Uterus (tissue), 2 donors: Measurements from ENCODE around the gene RAPGEF3.

ENCODE experiments used
- POLR2A ChIP-seq, 2 donors: fragments of 450-650 bp; IDR thresholded peaks; one replicate each; pipeline ENCODE4 v1.6.1; 2016; ENCODE audit warnings: antibody characterized with exemption in 2 of 2, mild to moderate bottlenecking in 1 of 2, moderate library complexity in 1 of 2
- TF ChIP-seq, protein P1 (sequence below), 4 experiments: fragments of 200-600 bp in 2 of 4; fragments of 450-650 bp in 2 of 4; sonication (generic) in 2 of 4; IDR thresholded peaks; one replicate each; pipeline ENCODE4 v1.5.1; 2016 to 2019; ENCODE audit warnings: antibody characterized with exemption in 4 of 4, mild to moderate bottlenecking in 2 of 4, moderate library complexity in 1 of 4

DNA sequence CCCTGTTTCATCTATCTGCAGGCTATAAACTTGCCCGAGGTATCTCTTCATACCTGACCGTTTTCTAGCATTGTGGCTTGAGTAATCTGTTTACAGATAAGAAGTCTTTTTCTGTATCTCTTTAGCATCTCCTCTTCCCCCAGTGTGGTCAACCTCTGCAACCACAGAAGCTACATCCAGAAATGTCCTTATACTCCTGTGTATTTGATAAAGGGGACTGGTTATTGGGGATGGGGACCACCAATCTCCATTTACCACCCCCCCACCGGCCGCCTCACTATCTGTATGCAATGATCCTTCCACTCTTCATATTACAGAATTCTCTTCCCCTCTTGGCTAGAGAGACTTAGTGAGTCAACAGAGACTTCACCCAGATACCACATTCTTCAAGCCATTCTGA lies 49.4 kb downstream of the RAPGEF3 start:
- TF ChIP-seq, protein P1, sequence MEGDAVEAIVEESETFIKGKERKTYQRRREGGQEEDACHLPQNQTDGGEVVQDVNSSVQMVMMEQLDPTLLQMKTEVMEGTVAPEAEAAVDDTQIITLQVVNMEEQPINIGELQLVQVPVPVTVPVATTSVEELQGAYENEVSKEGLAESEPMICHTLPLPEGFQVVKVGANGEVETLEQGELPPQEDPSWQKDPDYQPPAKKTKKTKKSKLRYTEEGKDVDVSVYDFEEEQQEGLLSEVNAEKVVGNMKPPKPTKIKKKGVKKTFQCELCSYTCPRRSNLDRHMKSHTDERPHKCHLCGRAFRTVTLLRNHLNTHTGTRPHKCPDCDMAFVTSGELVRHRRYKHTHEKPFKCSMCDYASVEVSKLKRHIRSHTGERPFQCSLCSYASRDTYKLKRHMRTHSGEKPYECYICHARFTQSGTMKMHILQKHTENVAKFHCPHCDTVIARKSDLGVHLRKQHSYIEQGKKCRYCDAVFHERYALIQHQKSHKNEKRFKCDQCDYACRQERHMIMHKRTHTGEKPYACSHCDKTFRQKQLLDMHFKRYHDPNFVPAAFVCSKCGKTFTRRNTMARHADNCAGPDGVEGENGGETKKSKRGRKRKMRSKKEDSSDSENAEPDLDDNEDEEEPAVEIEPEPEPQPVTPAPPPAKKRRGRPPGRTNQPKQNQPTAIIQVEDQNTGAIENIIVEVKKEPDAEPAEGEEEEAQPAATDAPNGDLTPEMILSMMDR (IDR thresholded peaks at IDR 0.05), result no peak
- no peak for TF ChIP-seq POLR2A (IDR thresholded peaks at IDR 0.05)
